Sigmoid colon (tissue), 4 donors: ENCODE data around the gene ACAD11.

Experiments used
- EP300 ChIP-seq, 4 donors: sonication (generic); formaldehyde crosslinking; IDR thresholded peaks; one replicate each; pipeline ENCODE4 v1.6.1; 2017; ENCODE audit warnings: antibody characterized with exemption in 4 of 4
- POLR2A ChIP-seq, 2 donors: fragments of 450-650 bp; IDR thresholded peaks; one replicate each; pipeline ENCODE4 v1.6.1; 2016; ENCODE audit warnings: antibody characterized with exemption in 2 of 2, mild to moderate bottlenecking in 2 of 2, moderate library complexity in 2 of 2
- POLR2AphosphoS5 ChIP-seq, 4 donors: sonication (generic); formaldehyde crosslinking; IDR thresholded peaks; one replicate each; pipeline ENCODE4 v1.6.1; 2017; ENCODE audit warnings: antibody characterized with exemption in 4 of 4
- TF ChIP-seq, protein P1 (sequence below), 4 experiments: fragments of 450-650 bp in 3 of 4; fragments of 200-600 bp in 1 of 4; IDR thresholded peaks; one replicate each; pipeline ENCODE4 v1.5.1; 2016 to 2019; ENCODE audit warnings: antibody characterized with exemption in 4 of 4, mild to moderate bottlenecking in 3 of 4, moderate library complexity in 2 of 4

DNA sequence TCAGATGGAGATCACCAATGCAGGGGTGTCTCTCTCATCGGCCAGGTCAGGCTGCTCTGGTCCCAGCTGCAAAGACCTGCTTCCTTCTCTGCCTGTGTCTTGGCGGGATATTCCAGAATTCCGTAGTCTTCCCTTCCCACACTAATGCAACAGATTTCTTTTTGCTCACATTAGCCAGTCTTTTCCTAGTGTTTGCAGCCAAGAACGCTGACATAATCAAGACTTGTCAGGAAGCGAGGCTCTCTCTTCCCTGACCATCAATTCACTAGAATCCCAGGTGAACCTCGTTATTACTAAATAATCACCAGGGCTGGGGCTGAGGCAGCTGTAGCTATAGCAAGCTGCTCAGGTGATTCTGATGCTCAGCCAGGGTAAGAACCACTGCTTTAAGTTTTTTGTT, 105.8 kb downstream of the ACAD11 start:
- TF ChIP-seq, protein P1, sequence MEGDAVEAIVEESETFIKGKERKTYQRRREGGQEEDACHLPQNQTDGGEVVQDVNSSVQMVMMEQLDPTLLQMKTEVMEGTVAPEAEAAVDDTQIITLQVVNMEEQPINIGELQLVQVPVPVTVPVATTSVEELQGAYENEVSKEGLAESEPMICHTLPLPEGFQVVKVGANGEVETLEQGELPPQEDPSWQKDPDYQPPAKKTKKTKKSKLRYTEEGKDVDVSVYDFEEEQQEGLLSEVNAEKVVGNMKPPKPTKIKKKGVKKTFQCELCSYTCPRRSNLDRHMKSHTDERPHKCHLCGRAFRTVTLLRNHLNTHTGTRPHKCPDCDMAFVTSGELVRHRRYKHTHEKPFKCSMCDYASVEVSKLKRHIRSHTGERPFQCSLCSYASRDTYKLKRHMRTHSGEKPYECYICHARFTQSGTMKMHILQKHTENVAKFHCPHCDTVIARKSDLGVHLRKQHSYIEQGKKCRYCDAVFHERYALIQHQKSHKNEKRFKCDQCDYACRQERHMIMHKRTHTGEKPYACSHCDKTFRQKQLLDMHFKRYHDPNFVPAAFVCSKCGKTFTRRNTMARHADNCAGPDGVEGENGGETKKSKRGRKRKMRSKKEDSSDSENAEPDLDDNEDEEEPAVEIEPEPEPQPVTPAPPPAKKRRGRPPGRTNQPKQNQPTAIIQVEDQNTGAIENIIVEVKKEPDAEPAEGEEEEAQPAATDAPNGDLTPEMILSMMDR (IDR thresholded peaks at IDR 0.05), result no peak
- TF ChIP-seq POLR2AphosphoS5 (IDR thresholded peaks at IDR 0.05) (peak in 2 of 4 donors; percentile 13 to 22), POLR2A (IDR thresholded peaks at IDR 0.05) (no peak), EP300 (IDR thresholded peaks at IDR 0.05) (no peak)
